Cardiac septum (tissue), 1 donor: ENCODE data around the gene RAB8A. TPM values are rescaled to one million over a fixed set of nuclear protein-coding genes. Genes with fewer than 3 reads are reported as not detected.

Source experiments
- DNase-seq: peaks from one replicate; pipeline ENCODE4 v3.0.0-alpha.2; 2020; ENCODE audit warnings: low spot score
- intact Hi-C: fragments of 100-400 bp; cut with DNase I; formaldehyde crosslinking; loops from one replicate; pipeline ENCODE4 v1.14.0; 2022
- total RNA-seq: library from RNA; stranded (reverse); fragmentation: NEBNext Ultra II Directional; extraction: Animal tissue kit (Norgen Biotek cat#: 25700); gene quantifications from one replicate; pipeline ENCODE4 v1.2.1, GENCODE V29; 2021
- donor health status: DM: no; HTN: no; CAD: no.

Gene RAB8A
- total RNA-seq, 1 donor from 2014 or later: 17.8 TPM

- intact Hi-C loops: no loop called here
- DNase-seq: no peak
These were observed 20.0 kb downstream of the RAB8A start for GRCh38 chr19:16131648-16132047.

GRCh38 chr19:16133818-16134217 is 22.1 kb downstream of the RAB8A start:
- no peak for DNase-seq
- intact Hi-C loops: no loop called here

DNA sequence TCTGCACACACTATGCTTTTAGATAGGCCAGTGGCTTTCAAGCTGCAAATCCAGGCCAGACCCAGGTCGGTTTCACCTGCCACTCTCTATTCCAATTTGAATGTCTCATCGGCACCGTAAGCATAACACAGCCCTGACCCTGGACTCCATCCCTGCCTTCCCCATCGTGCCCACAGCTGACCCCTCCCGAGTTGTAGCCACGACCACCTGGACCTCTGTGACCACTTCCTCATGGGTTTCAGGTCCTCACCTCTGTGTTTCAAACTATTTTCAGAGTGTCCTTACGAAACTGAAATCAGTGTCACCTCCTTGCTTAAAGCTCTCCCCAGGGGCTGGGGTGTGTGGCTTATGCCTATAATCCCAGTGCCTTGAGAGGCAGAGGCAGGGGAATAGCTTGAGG is 22.8 kb downstream of the RAB8A start:
- DNase-seq: no peak
- intact Hi-C loops: no loop called here

- no peak for DNase-seq
- intact Hi-C loops: no loop called here
These were observed 23.9 kb downstream of the RAB8A start for GRCh38 chr19:16135430-16136127.

- intact Hi-C loops: no loop called here
- no peak for DNase-seq
These were observed 24.7 kb downstream of the RAB8A start for GRCh38 chr19:16136185-16136999.

GRCh38 chr19:16139752-16140151 is 28.1 kb downstream of the RAB8A start:
- intact Hi-C loops: no loop called here

GRCh38 chr19:16141043-16141442 is 29.4 kb downstream of the RAB8A start:
- intact Hi-C loops: no loop called here
- no peak for DNase-seq

More at GRCh38 chr19:16139752-16140151, 28.1 kb downstream of the RAB8A start:
- no peak for DNase-seq

- DNase-seq: no peak
- intact Hi-C loops: no loop called here
These were observed 30.4 kb downstream of the RAB8A start for GRCh38 chr19:16142032-16142580.

GRCh38 chr19:16143399-16144215 is 31.9 kb downstream of the RAB8A start, which contains the start of gene HSH2D:
Gene HSH2D, plus strand, starts transcription at chr19:16143685. Its CDS starts 5,066 bp downstream, at chr19:16148751.
- intact Hi-C loops: no loop called here
- peak; percentile 95 for DNase-seq

DNA sequence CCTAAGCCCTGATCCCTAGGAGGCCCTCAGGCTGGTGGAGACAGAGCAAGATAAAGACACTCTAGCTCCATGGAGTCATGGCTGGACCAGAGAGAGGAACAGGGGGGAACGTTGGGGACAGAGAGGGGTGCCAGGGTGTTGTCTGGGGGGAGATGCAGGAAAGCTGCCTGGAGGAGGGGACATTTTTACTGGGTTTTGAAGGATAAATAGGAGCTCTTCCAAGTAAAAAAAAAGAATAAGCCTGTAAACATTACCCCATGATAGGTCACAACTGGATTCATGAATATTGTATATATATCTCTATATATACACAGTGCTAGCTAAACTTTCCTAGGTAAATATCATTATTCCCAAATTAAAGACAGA is 32.5 kb downstream of the RAB8A start:
- DNase-seq: no peak
- intact Hi-C loops: no loop called here

DNA sequence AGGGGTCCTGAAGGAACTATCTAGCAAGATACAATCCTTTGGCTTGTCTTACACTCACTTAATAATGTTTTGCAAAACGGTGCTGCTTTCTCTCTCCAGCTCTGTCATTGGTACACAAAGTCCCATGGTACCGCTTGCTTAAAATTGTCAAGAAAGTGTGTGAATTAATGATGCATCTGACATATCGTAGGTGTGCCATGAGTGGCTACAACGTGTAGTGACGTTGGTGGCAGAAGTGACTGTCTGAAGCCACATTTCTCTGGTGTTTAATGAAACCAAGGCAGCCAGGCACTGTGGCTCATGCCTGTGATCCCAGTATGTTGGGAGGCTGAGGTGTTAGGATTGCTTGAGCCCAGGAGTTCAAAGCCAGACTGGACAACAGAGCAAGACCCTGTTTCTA is 34.4 kb downstream of the RAB8A start:
- no peak for DNase-seq
- intact Hi-C loops: no loop called here

DNA sequence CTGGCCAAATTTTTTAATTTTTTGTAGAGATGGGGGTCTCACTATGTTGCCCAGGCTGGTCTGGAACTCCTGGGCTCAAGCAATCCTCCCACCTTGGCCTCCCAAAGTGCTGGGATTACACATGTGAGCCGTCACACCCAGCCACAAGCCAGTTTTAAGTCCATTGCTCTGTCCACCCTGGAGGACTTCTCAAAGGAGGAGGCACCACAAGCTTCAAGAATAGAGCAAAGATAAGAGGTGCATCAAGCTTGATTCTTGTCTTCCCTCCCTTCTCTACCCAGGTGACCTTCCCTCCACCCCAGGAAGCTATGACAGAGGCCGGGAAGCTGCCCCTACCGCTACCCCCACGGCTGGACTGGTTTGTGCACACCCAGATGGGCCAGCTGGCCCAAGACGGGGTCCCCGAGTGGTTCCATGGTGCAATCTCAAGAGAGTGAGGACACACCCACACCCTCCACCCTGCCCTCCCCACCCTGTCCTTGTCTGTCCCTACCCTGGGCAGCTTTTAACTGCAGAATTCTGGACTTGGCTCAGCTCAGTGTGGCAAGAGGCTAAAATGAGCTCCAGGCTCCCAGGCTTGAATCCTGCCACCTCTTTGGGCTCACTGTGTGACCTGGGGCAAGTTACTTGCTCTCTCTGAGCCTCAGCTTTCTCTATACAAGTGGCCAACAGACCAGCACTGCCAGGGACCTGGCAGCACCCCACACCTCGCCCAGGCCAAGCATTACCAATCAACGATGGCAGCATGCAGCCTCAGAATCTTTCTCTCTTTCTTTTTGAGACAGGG is 36.9 kb downstream of the RAB8A start:
- intact Hi-C loops: no loop called here
- no peak for DNase-seq

- no peak for DNase-seq
- intact Hi-C loops: no loop called here
These were observed 42.1 kb downstream of the RAB8A start for GRCh38 chr19:16153582-16154336.

GRCh38 chr19:16154557-16154956 is 42.9 kb downstream of the RAB8A start:
- no peak for DNase-seq

GRCh38 chr19:16155128-16155527 is 43.4 kb downstream of the RAB8A start:
- no peak for DNase-seq
- intact Hi-C loops: no loop called here

More at GRCh38 chr19:16154557-16154956, 42.9 kb downstream of the RAB8A start:
- intact Hi-C loops: no loop called here

- DNase-seq: no peak
- intact Hi-C loops: no loop called here
These were observed 45.2 kb downstream of the RAB8A start for GRCh38 chr19:16156904-16157303.

DNA sequence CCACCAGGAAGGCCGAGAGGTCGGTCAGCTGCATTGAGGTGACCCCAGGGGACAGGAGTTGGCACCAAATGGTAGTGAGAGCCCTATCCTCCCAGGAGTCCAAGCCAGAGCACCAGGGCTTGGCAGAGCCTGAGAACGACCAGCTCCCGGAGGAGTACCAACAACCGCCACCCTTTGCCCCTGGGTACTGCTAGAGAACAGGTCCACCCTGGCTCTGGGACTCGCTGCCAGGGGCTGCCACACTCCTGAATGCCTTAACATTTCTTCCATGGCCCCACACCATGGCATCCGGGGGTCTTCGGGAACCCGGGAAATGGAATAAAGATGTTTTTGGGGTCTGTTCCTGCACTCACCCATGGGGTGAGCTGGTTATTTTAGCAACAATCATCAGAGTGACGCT is 45.9 kb downstream of the RAB8A start:
- no peak for DNase-seq
- intact Hi-C loops: no loop called here

GRCh38 chr19:16159655-16160054 is 48.0 kb downstream of the RAB8A start:
- intact Hi-C loops: no loop called here
- no peak for DNase-seq
